WTC11 (cell line): ENCODE data around the gene USH1G. TPM values are rescaled to one million over a fixed set of nuclear protein-coding genes. Genes with fewer than 3 reads are reported as not detected.

Experiments used
- EMX1 ChIP-seq: fragments of 250-450 bp; sonication (Bioruptor Pico); IDR thresholded peaks from 2 replicates; pipeline ENCODE4 v1.8.0; 2021; ENCODE audit warnings: mild to moderate bottlenecking
- GABPB1 ChIP-seq: sonication (generic); formaldehyde crosslinking; IDR thresholded peaks from 2 replicates; pipeline ENCODE4 v1.8.1; 2023; ENCODE audit warnings: mild to moderate bottlenecking, missing genetic modification reagents
- NFE2L1 ChIP-seq: sonication (generic); formaldehyde crosslinking; IDR thresholded peaks from 2 replicates; pipeline ENCODE4 v1.8.1; 2023; ENCODE audit warnings: missing genetic modification reagents
- TEAD1 ChIP-seq: sonication (generic); formaldehyde crosslinking; IDR thresholded peaks from 2 replicates; pipeline ENCODE4 v1.8.0; 2022; ENCODE audit warnings: mild to moderate bottlenecking, missing genetic modification reagents
- ZBTB21 ChIP-seq: sonication (generic); formaldehyde crosslinking; IDR thresholded peaks from 2 replicates; pipeline ENCODE4 v1.8.1; 2023; ENCODE audit warnings: mild to moderate bottlenecking, missing genetic modification reagents, borderline replicate concordance
- ZNF317 ChIP-seq: sonication (generic); formaldehyde crosslinking; IDR thresholded peaks from 2 replicates; pipeline ENCODE4 v1.8.1; 2023; ENCODE audit warnings: low read depth, mild to moderate bottlenecking, moderate library complexity, missing genetic modification reagents, borderline replicate concordance
- ZNF396 ChIP-seq: fragments of 250-450 bp; sonication (Bioruptor Pico); IDR thresholded peaks from 2 replicates; pipeline ENCODE4 v1.8.0; 2021; ENCODE audit warnings: mild to moderate bottlenecking, moderate library complexity, borderline replicate concordance
- ZNF416 ChIP-seq: fragments of 250-450 bp; sonication (Bioruptor Pico); IDR thresholded peaks from 2 replicates; pipeline ENCODE4 v1.9.0; 2021; ENCODE audit warnings: mild to moderate bottlenecking, inconsistent platforms
- total RNA-seq: library from RNA; stranded (reverse); gene quantifications from 3 replicates; pipeline ENCODE4 v1.2.3, GENCODE V29; 2021
- TF ChIP-seq, protein P1 (sequence below): fragments of 250-450 bp; sonication (Bioruptor Pico); IDR thresholded peaks from 2 replicates; pipeline ENCODE4 v1.9.0; 2021; ENCODE audit warnings: moderate library complexity, mild to moderate bottlenecking, inconsistent platforms, borderline replicate concordance
- TF ChIP-seq, protein P2 (sequence below): sonication (generic); formaldehyde crosslinking; conservative IDR thresholded peaks from 2 replicates; pipeline ENCODE4 v1.8.1; 2023; ENCODE audit warnings: mild to moderate bottlenecking, low read depth, missing genetic modification reagents, moderate library complexity
- TF ChIP-seq, protein P3 (sequence below): sonication (generic); formaldehyde crosslinking; IDR thresholded peaks from 2 replicates; pipeline ENCODE4 v1.8.1; 2023; ENCODE audit warnings: mild to moderate bottlenecking, missing genetic modification reagents
- TF ChIP-seq, protein P4 (sequence below): sonication (generic); formaldehyde crosslinking; IDR thresholded peaks from 2 replicates; pipeline ENCODE4 v1.8.1; 2022; ENCODE audit warnings: mild to moderate bottlenecking, missing genetic modification reagents, moderate library complexity, borderline replicate concordance
- TF ChIP-seq, protein P5 (sequence below): sonication (generic); formaldehyde crosslinking; IDR thresholded peaks from 2 replicates; pipeline ENCODE4 v1.8.1; 2023; ENCODE audit warnings: mild to moderate bottlenecking, missing genetic modification reagents
- TF ChIP-seq, protein P6 (sequence below): sonication (generic); formaldehyde crosslinking; IDR thresholded peaks from 2 replicates; pipeline ENCODE4 v1.8.1; 2022; ENCODE audit warnings: missing genetic modification reagents, borderline replicate concordance
- TF ChIP-seq, protein P7 (sequence below): sonication (generic); formaldehyde crosslinking; IDR thresholded peaks from 2 replicates; pipeline ENCODE4 v1.8.1; 2023; ENCODE audit warnings: mild to moderate bottlenecking, moderate library complexity, missing genetic modification reagents
- TF ChIP-seq, protein P8 (sequence below): fragments of 250-450 bp; sonication (Bioruptor Pico); IDR thresholded peaks from 2 replicates; pipeline ENCODE4 v1.9.0; 2021; ENCODE audit warnings: mild to moderate bottlenecking, borderline replicate concordance
- TF ChIP-seq, protein P9 (sequence below): fragments of 250-450 bp; sonication (Bioruptor Pico); IDR thresholded peaks from 2 replicates; pipeline ENCODE4 v2.1.2; 2022; ENCODE audit warnings: mild to moderate bottlenecking, moderate library complexity
- TF ChIP-seq, protein P10 (sequence below): sonication (generic); formaldehyde crosslinking; IDR thresholded peaks from 2 replicates; pipeline ENCODE4 v1.8.1; 2022; ENCODE audit warnings: low read depth, mild to moderate bottlenecking, moderate library complexity, missing genetic modification reagents, borderline replicate concordance

The USH1G gene
- total RNA-seq, 1 experiment from 2014 or later: 1.9 TPM

DNA sequence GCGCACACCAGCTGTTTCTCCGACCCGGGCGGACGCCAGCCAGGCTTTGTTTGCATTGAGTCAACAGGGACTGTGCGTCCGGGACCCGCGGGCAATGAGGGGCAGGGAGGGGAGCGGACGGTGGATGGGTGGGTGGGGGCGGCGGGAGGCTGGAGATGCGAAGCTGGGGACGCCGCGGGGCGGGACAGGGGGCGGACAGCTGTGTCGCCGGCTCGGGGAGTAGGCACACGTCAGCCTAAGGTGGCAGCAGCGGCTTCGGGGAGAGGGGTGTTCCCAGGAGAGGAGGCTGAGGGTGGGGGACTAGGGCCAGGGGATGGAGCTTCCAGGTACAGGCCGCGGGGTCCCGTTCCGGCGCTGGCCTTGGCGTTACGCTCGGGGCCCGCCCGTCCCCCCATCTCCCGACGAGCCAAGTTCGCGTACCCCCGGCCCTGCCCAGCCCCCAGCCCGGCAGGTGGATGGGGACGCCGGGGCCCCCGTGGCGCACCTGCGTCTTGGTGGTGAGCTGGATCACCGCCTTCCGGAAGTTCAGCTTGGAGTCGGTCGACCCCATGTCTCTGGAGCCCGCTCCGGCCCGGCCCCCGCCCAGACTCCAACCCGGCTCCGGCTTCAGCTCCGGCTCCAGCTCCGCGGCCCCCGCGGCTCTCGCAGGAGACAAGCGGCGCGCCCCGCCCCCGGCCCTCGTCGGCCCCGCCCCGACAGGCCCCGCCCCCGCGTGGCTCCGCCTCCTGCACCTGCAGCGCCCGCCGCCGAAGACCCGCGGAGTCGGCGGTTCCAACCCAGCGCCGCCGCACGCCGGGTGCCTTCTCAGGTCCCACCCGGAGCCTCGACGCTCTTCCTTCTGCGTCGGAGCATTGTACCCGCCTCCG lies 49.3 kb upstream of the USH1G start, which contains the start of gene HID1 (continued):
- no peak for TF ChIP-seq ZBTB21
- no peak for TF ChIP-seq ZNF317 (CRISPR knock-in tag)
- TF ChIP-seq, protein P1, sequence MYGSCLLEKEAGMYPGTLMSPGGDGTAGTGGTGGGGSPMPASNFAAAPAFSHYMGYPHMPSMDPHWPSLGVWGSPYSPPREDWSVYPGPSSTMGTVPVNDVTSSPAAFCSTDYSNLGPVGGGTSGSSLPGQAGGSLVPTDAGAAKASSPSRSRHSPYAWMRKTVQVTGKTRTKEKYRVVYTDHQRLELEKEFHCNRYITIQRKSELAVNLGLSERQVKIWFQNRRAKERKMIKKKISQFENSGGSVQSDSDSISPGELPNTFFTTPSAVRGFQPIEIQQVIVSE (CRISPR knock-in tag): no peak
- TF ChIP-seq, protein P2, sequence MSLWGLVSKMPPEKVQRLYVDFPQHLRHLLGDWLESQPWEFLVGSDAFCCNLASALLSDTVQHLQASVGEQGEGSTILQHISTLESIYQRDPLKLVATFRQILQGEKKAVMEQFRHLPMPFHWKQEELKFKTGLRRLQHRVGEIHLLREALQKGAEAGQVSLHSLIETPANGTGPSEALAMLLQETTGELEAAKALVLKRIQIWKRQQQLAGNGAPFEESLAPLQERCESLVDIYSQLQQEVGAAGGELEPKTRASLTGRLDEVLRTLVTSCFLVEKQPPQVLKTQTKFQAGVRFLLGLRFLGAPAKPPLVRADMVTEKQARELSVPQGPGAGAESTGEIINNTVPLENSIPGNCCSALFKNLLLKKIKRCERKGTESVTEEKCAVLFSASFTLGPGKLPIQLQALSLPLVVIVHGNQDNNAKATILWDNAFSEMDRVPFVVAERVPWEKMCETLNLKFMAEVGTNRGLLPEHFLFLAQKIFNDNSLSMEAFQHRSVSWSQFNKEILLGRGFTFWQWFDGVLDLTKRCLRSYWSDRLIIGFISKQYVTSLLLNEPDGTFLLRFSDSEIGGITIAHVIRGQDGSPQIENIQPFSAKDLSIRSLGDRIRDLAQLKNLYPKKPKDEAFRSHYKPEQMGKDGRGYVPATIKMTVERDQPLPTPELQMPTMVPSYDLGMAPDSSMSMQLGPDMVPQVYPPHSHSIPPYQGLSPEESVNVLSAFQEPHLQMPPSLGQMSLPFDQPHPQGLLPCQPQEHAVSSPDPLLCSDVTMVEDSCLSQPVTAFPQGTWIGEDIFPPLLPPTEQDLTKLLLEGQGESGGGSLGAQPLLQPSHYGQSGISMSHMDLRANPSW (CRISPR knock-in tag): no peak
- no peak for TF ChIP-seq ZNF416 (CRISPR knock-in tag)
- no peak for TF ChIP-seq NFE2L1 (CRISPR knock-in tag)
- TF ChIP-seq, protein P3, sequence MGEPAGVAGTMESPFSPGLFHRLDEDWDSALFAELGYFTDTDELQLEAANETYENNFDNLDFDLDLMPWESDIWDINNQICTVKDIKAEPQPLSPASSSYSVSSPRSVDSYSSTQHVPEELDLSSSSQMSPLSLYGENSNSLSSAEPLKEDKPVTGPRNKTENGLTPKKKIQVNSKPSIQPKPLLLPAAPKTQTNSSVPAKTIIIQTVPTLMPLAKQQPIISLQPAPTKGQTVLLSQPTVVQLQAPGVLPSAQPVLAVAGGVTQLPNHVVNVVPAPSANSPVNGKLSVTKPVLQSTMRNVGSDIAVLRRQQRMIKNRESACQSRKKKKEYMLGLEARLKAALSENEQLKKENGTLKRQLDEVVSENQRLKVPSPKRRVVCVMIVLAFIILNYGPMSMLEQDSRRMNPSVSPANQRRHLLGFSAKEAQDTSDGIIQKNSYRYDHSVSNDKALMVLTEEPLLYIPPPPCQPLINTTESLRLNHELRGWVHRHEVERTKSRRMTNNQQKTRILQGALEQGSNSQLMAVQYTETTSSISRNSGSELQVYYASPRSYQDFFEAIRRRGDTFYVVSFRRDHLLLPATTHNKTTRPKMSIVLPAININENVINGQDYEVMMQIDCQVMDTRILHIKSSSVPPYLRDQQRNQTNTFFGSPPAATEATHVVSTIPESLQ: no peak
- TF ChIP-seq, protein P4, sequence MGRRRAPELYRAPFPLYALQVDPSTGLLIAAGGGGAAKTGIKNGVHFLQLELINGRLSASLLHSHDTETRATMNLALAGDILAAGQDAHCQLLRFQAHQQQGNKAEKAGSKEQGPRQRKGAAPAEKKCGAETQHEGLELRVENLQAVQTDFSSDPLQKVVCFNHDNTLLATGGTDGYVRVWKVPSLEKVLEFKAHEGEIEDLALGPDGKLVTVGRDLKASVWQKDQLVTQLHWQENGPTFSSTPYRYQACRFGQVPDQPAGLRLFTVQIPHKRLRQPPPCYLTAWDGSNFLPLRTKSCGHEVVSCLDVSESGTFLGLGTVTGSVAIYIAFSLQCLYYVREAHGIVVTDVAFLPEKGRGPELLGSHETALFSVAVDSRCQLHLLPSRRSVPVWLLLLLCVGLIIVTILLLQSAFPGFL: no peak
- TF ChIP-seq, protein P5, sequence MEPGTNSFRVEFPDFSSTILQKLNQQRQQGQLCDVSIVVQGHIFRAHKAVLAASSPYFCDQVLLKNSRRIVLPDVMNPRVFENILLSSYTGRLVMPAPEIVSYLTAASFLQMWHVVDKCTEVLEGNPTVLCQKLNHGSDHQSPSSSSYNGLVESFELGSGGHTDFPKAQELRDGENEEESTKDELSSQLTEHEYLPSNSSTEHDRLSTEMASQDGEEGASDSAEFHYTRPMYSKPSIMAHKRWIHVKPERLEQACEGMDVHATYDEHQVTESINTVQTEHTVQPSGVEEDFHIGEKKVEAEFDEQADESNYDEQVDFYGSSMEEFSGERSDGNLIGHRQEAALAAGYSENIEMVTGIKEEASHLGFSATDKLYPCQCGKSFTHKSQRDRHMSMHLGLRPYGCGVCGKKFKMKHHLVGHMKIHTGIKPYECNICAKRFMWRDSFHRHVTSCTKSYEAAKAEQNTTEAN (CRISPR knock-in tag): no peak
- TF ChIP-seq, protein P6, sequence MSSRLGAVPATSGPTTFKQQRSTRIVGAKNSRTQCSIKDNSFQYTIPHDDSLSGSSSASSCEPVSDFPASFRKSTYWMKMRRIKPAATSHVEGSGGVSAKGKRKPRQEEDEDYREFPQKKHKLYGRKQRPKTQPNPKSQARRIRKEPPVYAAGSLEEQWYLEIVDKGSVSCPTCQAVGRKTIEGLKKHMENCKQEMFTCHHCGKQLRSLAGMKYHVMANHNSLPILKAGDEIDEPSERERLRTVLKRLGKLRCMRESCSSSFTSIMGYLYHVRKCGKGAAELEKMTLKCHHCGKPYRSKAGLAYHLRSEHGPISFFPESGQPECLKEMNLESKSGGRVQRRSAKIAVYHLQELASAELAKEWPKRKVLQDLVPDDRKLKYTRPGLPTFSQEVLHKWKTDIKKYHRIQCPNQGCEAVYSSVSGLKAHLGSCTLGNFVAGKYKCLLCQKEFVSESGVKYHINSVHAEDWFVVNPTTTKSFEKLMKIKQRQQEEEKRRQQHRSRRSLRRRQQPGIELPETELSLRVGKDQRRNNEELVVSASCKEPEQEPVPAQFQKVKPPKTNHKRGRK (CRISPR knock-in tag): no peak
- no peak for TF ChIP-seq ZNF396 (CRISPR knock-in tag)
- TF ChIP-seq, protein P7, sequence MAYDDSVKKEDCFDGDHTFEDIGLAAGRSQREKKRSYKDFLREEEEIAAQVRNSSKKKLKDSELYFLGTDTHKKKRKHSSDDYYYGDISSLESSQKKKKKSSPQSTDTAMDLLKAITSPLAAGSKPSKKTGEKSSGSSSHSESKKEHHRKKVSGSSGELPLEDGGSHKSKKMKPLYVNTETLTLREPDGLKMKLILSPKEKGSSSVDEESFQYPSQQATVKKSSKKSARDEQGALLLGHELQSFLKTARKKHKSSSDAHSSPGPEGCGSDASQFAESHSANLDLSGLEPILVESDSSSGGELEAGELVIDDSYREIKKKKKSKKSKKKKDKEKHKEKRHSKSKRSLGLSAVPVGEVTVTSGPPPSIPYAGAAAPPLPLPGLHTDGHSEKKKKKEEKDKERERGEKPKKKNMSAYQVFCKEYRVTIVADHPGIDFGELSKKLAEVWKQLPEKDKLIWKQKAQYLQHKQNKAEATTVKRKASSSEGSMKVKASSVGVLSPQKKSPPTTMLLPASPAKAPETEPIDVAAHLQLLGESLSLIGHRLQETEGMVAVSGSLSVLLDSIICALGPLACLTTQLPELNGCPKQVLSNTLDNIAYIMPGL: peak; percentile 70; the same call in 1 of the 2 replicates
- TF ChIP-seq, protein P8, sequence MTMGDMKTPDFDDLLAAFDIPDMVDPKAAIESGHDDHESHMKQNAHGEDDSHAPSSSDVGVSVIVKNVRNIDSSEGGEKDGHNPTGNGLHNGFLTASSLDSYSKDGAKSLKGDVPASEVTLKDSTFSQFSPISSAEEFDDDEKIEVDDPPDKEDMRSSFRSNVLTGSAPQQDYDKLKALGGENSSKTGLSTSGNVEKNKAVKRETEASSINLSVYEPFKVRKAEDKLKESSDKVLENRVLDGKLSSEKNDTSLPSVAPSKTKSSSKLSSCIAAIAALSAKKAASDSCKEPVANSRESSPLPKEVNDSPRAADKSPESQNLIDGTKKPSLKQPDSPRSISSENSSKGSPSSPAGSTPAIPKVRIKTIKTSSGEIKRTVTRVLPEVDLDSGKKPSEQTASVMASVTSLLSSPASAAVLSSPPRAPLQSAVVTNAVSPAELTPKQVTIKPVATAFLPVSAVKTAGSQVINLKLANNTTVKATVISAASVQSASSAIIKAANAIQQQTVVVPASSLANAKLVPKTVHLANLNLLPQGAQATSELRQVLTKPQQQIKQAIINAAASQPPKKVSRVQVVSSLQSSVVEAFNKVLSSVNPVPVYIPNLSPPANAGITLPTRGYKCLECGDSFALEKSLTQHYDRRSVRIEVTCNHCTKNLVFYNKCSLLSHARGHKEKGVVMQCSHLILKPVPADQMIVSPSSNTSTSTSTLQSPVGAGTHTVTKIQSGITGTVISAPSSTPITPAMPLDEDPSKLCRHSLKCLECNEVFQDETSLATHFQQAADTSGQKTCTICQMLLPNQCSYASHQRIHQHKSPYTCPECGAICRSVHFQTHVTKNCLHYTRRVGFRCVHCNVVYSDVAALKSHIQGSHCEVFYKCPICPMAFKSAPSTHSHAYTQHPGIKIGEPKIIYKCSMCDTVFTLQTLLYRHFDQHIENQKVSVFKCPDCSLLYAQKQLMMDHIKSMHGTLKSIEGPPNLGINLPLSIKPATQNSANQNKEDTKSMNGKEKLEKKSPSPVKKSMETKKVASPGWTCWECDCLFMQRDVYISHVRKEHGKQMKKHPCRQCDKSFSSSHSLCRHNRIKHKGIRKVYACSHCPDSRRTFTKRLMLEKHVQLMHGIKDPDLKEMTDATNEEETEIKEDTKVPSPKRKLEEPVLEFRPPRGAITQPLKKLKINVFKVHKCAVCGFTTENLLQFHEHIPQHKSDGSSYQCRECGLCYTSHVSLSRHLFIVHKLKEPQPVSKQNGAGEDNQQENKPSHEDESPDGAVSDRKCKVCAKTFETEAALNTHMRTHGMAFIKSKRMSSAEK (CRISPR knock-in tag): no peak
- TF ChIP-seq TEAD1 (CRISPR knock-in tag): no peak
- TF ChIP-seq GABPB1 (CRISPR knock-in tag): peak; percentile 67
- TF ChIP-seq EMX1 (CRISPR knock-in tag): no peak
- TF ChIP-seq, protein P9, sequence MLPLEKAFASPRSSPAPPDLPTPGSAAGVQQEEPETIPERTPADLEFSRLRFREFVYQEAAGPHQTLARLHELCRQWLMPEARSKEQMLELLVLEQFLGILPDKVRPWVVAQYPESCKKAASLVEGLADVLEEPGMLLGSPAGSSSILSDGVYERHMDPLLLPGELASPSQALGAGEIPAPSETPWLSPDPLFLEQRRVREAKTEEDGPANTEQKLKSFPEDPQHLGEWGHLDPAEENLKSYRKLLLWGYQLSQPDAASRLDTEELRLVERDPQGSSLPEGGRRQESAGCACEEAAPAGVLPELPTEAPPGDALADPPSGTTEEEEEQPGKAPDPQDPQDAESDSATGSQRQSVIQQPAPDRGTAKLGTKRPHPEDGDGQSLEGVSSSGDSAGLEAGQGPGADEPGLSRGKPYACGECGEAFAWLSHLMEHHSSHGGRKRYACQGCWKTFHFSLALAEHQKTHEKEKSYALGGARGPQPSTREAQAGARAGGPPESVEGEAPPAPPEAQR (CRISPR knock-in tag): no peak
- TF ChIP-seq, protein P10, sequence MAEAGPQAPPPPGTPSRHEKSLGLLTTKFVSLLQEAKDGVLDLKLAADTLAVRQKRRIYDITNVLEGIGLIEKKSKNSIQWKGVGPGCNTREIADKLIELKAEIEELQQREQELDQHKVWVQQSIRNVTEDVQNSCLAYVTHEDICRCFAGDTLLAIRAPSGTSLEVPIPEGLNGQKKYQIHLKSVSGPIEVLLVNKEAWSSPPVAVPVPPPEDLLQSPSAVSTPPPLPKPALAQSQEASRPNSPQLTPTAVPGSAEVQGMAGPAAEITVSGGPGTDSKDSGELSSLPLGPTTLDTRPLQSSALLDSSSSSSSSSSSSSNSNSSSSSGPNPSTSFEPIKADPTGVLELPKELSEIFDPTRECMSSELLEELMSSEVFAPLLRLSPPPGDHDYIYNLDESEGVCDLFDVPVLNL: no peak
- TF ChIP-seq, all 79 proteins: peak for 6
